ENCODE results near the gene CHST8. TPM values are rescaled to one million over a fixed set of nuclear protein-coding genes. Genes with fewer than 3 reads are reported as not detected.

The CHST8 gene
- total RNA-seq, 2 donors from 2014 or later, result not detected

DNA sequence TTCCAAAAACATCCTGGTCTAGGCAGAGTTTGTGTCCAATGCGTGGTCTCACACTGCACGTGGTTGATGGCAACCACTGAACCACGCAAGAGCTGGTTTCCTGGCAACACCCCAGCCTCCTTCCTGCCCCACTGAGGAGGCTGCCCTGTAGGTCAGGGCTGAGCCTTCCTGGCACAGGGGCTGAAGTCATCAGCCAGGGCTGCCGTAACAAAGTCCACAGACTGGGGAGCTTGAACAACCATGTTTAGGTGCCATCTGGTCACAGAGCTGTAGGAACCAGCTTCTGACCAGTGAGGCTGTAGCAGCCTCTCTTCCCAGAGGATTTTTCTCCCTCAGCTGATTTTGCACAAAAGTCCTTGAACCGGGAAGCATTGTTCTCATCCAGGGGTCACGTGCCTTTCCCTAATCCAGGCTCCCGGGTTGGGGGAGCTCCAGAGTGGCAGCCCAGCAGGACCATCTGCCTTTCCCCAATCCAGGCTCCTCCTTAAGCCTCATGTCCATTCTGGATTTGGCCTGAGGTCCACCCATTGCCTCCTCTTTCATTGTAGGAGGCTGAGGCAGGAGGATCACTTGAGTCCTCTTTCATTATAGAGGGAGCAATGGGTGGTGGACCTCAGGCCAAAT is 53.9 kb downstream of the CHST8 start:
- no peak for ATAC-seq
- H3K36me3 Mint-ChIP-seq, result no peaks in the 10 kb centered on the region
- H3K27ac Mint-ChIP-seq, result no peak overlapping the region
- DNase-seq (ENCODE audit: low spot score in 2 of 2), result no peak
- no peaks in the 10 kb centered on the region for H3K9me3 Mint-ChIP-seq

DNA sequence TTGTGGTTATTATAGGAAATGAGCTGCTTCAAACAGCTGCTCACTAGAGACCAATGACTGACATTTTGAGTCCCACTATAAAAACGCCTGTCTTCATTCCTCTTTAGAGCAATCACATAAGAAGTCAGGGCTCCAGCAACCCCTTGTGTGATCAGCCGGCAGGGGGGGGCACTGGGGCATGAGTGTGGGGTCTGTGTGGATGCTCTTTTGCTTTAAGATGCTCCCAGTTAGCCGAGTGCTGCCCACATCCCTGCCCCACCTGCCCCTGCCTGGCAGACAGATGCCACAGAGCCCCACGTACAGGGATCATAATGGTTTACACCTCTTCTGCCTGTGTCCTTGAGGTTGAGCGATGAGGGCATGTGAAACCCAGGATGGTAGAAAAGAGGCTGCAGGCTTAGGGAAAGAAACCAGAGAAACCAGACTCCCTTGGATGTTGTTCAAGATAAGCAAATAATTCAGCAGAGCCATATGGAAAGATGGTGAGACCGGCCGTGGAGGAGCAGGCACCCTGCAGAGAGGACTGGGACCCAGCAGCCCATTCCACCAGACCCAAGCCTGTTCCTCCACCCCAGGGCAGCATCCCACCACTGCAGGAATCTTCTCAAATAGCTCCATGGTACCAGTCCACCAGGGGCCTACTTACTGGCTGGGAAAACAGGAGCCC is 55.4 kb downstream of the CHST8 start:
- DNase-seq (ENCODE audit: low spot score in 2 of 2) (peak in 1 of 2 donors; percentile 25), ATAC-seq (no peak)
- Mint-ChIP-seq H3K36me3 (no peaks in the 10 kb centered on the region), H3K27ac (no peak overlapping the region), H3K9me3 (no peaks in the 10 kb centered on the region)

DNA sequence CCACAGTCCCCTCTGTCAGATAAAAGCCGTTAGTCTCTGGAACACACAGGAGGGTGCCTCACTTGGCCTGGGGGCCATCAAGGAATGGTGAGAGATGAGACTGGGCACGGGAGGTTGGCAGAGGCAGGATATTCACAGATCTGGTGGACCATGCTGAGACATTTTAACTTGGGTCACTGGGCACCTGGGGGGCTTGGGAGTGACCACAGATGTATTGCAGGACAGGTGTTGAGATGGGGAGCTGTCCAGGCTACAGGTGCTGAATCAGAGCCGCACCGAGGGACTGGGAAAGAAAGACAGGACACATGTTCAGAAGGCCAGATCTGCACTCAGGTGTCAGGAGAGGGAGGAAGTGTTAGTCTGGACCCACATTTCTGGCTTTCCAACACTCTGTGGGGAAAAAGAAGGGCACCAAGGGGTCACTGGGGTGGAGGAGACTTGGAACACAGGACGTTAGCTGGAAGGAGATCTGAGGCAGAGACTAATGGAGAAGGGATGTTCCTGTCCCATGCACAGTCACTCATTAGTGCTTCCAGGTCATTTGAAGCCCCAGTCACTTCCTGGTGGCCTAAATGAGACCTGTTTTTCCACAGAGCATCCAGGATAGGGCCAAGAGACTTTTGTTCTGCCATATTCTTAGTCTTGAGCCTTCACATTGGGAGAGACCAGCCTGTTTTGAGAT is 56.1 kb downstream of the CHST8 start:
- no peak for ATAC-seq
- Mint-ChIP-seq H3K27ac (no peak overlapping the region), H3K9me3 (no peaks in the 10 kb centered on the region), H3K36me3 (no peaks in the 10 kb centered on the region)
- DNase-seq (ENCODE audit: low spot score in 2 of 2), result peak in 1 of 2 donors; percentile 23

DNA sequence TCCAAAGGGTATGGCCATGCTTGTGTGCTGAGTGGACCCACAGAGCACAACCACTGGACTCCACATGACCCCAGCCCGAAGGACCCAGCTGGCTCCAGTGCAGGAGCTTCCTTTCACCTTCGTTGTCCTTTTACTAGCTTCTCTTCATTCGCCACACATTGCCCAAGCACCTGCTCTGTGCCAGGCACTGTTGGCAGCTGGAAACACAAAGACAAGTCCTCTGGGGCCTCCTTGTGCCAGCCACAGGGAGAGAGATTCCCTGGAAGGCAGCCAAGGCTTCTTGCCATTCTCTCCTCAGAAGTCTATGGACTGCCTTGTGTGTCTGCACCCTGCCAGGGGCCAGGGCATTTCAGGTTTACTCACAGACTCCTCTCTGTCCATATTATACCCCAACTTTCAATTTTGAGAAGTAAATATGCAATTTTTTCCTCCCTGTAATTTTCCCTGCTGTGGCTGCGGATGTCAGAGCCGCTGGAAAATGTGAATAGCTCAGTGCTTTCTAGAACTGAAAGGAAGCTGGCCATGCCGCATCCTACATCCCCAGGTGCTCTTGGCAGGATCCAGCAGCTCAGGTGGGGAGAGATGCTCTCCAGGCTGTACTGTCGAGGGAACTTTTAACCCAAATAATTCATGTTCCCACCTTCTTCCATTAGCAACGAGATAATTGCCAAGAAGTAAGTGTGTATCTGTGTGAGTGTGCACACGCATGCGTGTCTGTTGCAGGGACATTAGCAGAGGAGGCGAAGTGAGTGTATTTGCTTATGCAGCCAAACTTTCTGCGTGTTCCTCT is 57.2 kb downstream of the CHST8 start:
- no peak for DNase-seq (ENCODE audit: low spot score in 2 of 2)
- no peaks in the 10 kb centered on the region for H3K9me3 Mint-ChIP-seq
- ATAC-seq, result no peak
- no peaks in the 10 kb centered on the region for H3K36me3 Mint-ChIP-seq
- no peak overlapping the region for H3K27ac Mint-ChIP-seq

DNA sequence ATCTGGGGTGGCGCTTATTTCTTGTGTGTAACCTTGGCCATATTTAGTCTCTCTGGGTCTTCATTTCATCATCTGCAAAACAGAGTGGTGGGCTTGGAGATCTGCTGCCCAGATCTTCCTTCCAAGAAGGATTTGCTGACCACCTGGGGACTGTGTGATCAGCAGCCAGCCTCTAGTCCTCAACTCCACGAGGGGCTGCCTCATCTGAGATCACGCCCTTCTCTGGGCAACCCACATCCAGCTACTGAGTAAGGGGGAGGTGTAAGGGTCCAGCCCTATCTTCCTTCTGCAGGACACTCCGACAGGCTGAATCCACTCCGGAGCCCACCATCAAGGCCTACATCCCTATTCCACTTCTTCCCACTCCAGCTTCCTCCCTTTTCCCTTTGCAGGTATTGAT is 57.9 kb downstream of the CHST8 start:
- no peak for DNase-seq (ENCODE audit: low spot score in 2 of 2)
- ATAC-seq, result no peak
- no peaks in the 10 kb centered on the region for H3K36me3 Mint-ChIP-seq
- H3K27ac Mint-ChIP-seq, result no peak overlapping the region
- H3K9me3 Mint-ChIP-seq, result no peaks in the 10 kb centered on the region

DNA sequence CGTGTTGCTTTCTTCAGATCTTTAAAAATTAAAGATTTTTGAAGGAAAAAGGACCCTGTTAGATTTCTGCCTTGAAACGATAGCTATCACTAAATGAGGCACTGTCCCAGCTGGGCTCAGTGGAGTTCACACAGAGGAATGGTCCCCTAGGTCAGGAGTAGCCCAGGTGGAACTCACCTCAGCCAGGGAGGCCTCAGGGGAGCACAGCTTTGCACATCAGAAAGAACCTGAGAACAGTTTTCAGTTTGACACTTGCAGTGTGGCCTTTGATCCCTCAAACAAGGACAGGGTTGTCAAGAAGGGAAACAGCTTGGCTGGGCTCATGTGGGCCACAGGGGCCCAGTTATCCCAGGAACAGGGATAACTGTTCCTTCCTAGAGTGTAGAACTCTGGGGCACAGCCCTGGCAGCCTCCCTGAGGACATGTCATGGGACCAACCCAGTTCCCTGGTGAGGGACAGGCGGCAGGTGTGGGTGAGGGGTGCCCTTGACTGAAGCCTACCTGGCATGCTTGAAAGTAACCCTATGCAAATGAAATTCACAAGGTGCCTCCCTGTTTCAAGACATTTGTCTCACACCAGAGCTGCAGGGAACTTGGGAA is 59.4 kb downstream of the CHST8 start:
- H3K27ac Mint-ChIP-seq, result no peak overlapping the region
- ATAC-seq, result no peak

DNA sequence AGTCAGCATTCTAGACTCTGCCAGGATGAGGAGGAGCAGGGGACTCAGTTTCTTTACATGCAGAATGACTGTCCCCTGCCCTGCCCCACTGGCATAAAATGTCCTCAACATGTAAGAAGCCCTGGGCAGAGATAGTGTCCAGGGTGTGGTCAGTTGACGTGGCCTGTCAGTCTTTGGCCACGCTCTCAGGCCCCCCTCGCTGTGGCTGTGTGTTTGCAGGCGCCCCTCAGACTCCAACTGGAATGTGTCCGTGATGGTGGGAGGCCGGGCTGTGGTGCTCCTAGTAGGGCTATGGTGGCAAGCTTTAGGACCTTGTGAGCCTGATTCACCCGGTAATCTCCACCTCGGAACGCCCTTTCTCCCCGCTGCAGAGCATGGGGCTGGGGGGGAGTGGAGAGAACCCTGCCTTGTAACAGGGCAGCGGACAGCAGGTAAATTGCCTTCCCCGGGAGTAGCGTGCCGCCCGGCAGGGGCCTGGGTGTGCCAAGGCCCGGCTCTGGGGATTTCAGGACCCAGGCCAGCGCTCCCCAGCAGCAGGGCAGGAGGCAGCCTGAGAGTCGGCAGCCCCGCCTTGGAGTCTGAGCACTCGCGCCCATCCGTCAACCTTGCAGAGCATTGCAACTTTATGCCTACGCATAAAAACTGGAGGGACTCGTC is 62.3 kb downstream of the CHST8 start:
- DNase-seq (ENCODE audit: low spot score in 2 of 2) (no peak), ATAC-seq (no peak)
- no peaks in the 10 kb centered on the region for H3K9me3 Mint-ChIP-seq
- no peaks in the 10 kb centered on the region for H3K36me3 Mint-ChIP-seq
- H3K27ac Mint-ChIP-seq, result no peak overlapping the region

More for the DNA sequence above, 59.4 kb downstream of the CHST8 start:
- Mint-ChIP-seq H3K36me3 (no peaks in the 10 kb centered on the region), H3K9me3 (no peaks in the 10 kb centered on the region)
- DNase-seq (ENCODE audit: low spot score in 2 of 2), result no peak

DNA sequence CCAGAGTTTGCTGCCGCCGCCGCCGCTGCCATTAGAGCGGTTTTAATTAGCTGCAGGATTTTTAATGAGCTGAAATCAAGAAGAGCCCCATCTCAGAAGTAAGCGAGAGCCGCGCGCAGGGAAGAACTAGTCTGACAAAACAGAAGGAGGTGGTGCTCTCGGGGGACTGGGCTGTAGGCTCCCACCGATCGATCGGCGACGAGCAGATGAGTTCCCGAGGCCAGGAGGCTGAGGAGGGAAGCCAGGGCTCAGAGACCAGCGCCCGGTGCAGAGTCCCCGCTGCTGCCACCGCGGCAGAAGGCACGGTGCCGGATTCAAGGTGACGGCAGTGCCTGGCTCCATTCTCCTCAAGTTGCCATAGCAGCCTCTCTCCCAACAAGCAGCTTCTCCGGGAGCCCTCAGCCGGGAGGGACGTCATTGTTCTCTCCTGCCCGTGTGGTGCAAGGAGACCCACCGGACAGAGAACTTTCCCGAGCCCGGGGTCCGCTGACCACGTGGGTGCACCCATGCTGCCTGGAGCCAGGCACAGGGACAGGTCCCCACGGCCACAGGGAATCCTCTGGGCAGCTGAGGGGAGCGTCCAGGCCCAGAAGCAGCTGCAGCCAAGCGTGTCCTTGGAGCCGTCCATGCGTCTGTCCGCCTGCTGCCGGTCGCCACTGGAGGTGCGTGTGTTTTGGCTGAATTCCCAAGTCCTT is 62.9 kb downstream of the CHST8 start:
- H3K9me3 Mint-ChIP-seq, result no peaks in the 10 kb centered on the region
- DNase-seq (ENCODE audit: low spot score in 2 of 2), result no peak
- no peaks in the 10 kb centered on the region for H3K36me3 Mint-ChIP-seq
- no peak for ATAC-seq
- no peak overlapping the region for H3K27ac Mint-ChIP-seq

DNA sequence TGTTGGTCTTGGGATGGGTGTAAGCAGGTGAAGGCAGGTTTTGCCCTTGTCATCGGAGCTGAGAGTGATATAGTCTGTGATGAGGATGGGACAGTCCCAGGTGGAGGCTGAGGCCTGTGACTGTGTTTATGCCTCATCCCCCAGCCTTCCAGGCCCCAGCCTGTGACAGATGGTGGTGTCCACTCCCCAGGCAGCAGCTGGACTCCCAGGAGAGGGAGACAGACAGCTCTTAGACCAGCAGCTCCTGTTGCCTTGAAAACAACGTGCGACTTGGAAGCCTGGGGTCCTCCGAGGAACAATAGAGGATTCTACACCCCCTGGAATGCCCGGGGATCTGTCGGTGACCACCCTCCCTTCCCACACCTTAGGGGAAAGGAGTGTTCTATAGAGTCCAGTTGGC is 63.8 kb downstream of the CHST8 start:
- no peak overlapping the region for H3K27ac Mint-ChIP-seq
- no peak for ATAC-seq
- no peaks in the 10 kb centered on the region for H3K9me3 Mint-ChIP-seq
- peak in 1 of 2 donors; percentile 18 for DNase-seq (ENCODE audit: low spot score in 2 of 2)
- H3K36me3 Mint-ChIP-seq, result no peaks in the 10 kb centered on the region

DNA sequence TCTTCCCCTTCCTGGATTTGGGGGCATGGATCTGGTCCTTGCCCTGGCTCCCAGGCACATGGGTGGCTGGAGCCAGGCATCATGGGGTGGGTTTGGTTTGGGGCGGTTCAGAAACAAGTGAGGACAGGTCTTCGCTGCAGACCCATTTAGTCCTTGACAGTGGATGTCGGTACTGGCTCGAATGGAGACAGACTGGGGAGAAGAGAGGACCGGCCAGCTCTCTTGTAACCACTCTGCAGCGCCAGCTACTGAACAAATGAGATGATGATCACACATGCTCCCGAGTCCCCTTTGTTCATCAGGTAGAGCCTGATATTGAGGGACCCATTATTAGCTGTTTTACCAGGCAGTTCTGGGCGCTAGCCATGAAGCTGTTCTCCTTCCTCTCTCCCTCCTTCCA is 64.5 kb downstream of the CHST8 start:
- H3K27ac Mint-ChIP-seq, result no peak overlapping the region
- H3K36me3 Mint-ChIP-seq, result no peaks in the 10 kb centered on the region
- no peak for ATAC-seq
- DNase-seq (ENCODE audit: low spot score in 2 of 2), result no peak
- H3K9me3 Mint-ChIP-seq, result no peaks in the 10 kb centered on the region

DNA sequence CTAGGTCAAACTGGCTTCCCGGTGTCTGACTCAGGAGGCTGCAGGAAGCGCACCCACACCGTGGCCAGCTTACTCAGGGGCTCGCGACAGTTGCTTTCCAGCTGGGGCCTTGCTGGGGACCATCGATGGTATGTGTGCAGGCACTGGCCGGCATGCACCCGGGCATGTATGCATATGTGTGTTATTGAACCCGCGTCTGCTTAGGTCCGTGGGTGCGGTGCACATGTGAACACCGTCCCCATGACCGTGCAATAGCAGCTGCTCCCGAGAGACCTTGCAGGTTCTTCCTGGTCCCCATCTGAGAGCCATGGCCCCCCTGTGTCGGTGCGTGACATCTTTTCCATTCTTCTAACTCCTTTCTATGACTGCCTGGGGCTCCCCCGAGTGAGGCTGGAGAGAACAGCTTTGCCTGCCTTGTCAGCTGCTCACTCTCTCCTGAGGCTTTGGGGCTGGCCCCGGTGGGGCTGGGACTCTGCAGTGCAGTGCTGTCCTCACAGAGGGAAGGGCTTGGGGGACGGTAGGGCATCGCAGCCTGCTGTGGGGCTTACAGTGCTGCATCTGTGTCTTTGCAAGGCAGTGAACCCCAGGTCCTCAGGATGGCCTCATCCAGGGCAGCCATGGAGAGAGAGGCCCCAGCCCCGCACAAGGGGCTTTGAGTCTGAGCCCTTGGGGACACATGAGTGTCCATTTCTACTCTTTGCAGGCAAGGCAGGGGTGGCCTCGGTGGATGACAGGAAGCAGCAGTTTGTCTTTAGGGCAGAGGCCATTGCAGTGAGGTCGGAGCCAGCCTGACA is 65.1 kb downstream of the CHST8 start:
- H3K9me3 Mint-ChIP-seq, result no peaks in the 10 kb centered on the region
- ATAC-seq (no peak), DNase-seq (ENCODE audit: low spot score in 2 of 2) (no peak)
- H3K36me3 Mint-ChIP-seq, result no peaks in the 10 kb centered on the region
- no peak overlapping the region for H3K27ac Mint-ChIP-seq

DNA sequence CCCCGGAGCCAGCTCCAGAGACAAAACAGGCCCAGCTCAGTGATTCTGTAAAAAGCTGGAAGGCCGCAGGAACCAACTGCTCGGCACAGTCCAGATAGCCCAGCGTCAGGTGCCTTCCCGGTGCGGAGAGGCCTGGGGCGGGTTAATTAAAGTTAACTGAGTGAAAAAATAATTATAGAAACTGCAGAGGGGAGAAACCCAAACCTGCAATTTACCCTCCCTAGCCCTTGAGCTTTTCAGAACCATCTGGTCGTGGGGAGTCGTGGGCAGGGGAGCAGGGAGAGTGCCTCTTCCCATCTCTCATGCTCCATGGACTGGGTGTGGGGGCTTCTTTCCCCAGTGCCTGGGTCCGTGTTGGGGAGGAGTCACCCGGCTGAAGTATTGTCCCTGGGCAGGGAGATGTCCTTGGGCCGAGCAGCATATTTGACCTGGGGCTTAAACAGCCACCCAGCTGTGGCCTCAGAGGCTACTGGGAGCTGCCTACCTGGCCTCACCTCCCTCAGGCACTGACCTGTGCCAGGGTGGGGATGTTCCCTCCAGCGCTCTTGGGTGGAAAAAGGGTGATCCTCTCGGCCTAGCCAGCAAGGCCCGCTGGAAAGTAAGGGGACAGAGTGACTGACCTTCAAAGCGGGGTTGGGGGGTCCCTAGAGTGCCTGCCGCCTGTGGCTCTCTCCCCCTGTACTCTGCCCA is 65.9 kb downstream of the CHST8 start:
- Mint-ChIP-seq H3K27ac (no peak overlapping the region), H3K36me3 (no peaks in the 10 kb centered on the region), H3K9me3 (no peaks in the 10 kb centered on the region)
- DNase-seq (ENCODE audit: low spot score in 2 of 2) (no peak), ATAC-seq (no peak)

DNA sequence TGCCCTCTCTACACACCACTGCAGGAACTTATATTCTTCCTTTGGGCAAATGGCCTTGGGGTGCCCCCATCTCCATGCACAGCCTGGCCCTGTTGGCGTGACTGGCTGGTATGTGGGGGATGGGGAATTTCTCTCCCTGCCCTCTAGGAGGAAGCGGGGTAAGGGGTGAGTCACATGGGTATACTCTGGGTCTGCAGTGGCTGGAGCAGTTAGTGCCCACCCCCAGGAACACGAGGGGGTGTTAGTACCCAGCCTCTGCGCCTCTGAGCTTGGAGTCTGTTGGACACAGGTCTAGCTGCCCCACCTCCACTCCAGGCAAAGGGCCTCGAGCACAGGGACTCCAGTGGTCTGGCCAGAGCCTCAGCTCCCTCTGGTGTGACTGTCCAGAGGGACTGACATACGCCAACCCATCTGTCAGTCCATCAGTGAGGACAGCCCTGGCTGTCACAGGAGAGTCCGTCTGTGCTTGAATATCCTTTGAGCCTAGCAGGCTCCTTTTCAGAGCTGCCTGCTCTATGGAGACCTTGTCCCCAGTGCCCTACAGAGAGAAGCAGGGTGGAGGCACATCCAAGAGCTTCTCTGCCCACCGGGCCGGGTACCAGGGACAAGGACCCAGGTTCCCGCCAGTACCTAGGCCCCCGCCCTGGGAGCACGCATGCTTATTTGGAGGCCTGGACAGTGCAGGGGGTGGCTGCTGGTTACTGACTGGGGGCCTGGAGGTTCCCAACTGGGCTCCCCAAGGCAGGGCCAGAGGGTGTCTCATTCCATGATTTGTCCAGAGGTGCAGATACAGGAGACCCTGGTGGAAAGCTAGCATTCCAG is 66.6 kb downstream of the CHST8 start:
- no peak for ATAC-seq
- Mint-ChIP-seq H3K27ac (no peak overlapping the region), H3K9me3 (no peaks in the 10 kb centered on the region), H3K36me3 (no peaks in the 10 kb centered on the region)
- DNase-seq (ENCODE audit: low spot score in 2 of 2), result no peak

DNA sequence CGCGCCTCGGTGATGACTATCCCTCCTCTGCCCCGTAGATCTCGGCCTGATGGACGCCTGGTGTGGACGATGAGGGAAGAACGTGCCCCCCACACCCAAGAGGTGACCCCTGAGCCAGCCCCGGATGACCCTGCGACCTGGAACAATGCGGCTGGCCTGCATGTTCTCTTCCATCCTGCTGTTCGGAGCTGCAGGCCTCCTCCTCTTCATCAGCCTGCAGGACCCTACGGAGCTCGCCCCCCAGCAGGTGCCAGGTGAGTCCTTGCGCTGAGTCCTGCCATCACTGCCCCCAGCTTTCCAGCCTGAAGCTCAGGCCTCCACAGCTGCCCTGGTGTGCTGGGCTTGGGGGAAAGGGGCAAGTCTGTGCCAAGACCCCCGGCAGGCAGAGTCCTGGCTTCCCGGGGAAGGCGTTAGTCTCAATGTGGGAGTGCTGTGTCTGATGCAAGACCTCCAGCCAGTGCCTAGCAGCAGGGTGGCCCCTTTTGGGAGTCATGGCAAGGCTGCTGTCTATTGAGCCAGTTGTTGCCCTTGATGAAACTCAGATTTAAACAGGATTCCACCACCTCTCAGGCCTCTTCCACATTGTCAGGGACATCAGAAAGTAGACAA is 67.5 kb downstream of the CHST8 start:
- DNase-seq (ENCODE audit: low spot score in 2 of 2), result no peak
- Mint-ChIP-seq H3K36me3 (no peaks in the 10 kb centered on the region), H3K27ac (no peak overlapping the region), H3K9me3 (no peaks in the 10 kb centered on the region)
- ATAC-seq, result no peak
